Activated T-helper 17 cell treated with anti-CD3 and anti-CD28 coated beads, Interleukin-2, amount 50 U/mL, for 72 hours (primary cell): ENCODE data around the gene ARHGAP15. TPM values are rescaled to one million over a fixed set of nuclear protein-coding genes. Genes with fewer than 3 reads are reported as not detected.

Experiments used
- ATAC-seq: fragments of 150-1000 bp; cut with Tn5 transposase; replicated peaks from 2 replicates; pipeline ENCODE4 v1.10.0; 2021; ENCODE audit warnings: mild to moderate bottlenecking, moderate library complexity
- H3K27ac Mint-ChIP-seq: one replicate; pipeline ENCODE4 v1.8.0; 2022; ENCODE audit warnings: mixed read lengths
- H3K27me3 Mint-ChIP-seq: one replicate; pipeline ENCODE4 v1.8.0; 2022; ENCODE audit warnings: mixed read lengths
- H3K36me3 Mint-ChIP-seq: one replicate; pipeline ENCODE4 v1.8.0; 2022; ENCODE audit warnings: low read depth, mild to moderate bottlenecking, mixed read lengths
- H3K4me1 Mint-ChIP-seq: one replicate; pipeline ENCODE4 v1.8.0; 2022; ENCODE audit warnings: mixed read lengths
- H3K4me3 Mint-ChIP-seq: one replicate; pipeline ENCODE4 v1.8.0; 2022; ENCODE audit warnings: mild to moderate bottlenecking, mixed read lengths
- H3K9me3 Mint-ChIP-seq: one replicate; pipeline ENCODE4 v1.8.0; 2022; ENCODE audit warnings: mixed read lengths
- total RNA-seq, 2 donors: library from RNA; stranded (reverse); gene quantifications; one replicate each; pipeline ENCODE4 v1.2.3, GENCODE V29; 2022

Gene ARHGAP15
- total RNA-seq, 2 donors from 2014 or later, result 93.3 to 98.3 TPM

DNA sequence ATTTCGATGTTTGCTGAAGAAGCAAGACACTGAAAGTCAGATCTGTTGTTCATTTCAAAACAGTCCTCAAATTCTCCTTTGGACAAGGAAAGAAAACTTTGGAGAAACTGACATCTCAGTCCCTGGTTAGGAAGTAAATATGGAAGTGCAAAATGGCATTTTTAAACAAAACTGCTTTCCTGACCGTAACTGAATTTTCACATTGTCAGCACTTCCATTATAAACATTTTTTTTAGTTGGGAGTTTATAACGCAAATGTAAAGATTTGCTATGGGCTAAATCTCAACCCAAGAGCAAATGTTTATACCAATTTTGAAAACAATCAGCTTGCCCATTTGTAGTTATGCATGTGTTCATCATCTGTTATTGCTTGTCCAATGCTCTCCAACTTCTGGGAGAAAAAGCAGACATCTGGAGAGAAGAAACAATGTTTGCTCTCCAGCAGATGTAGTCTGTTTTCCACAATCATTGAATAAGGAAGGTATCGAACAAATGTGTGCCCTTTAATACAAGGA is 520.1 kb downstream of the ARHGAP15 start:
- Mint-ChIP-seq H3K27ac (no peak overlapping the region), H3K9me3 (peaks cover 10% of the 10 kb centered on the region), H3K36me3 (peaks cover 83% of the 10 kb centered on the region), H3K4me1 (peaks cover 6% of the 10 kb centered on the region), H3K4me3 (no peak overlapping the region), H3K27me3 (no peaks in the 10 kb centered on the region)
- no peak for ATAC-seq

- no peak for ATAC-seq
- Mint-ChIP-seq H3K36me3 (peaks cover 67% of the 10 kb centered on the region), H3K9me3 (peaks cover 12% of the 10 kb centered on the region), H3K4me3 (no peak overlapping the region), H3K27me3 (no peaks in the 10 kb centered on the region), H3K27ac (no peak overlapping the region), H3K4me1 (peaks cover 20% of the 10 kb centered on the region)
Observed at GRCh38 chr2:143652692-143653091, 523.5 kb downstream of the ARHGAP15 start.

DNA sequence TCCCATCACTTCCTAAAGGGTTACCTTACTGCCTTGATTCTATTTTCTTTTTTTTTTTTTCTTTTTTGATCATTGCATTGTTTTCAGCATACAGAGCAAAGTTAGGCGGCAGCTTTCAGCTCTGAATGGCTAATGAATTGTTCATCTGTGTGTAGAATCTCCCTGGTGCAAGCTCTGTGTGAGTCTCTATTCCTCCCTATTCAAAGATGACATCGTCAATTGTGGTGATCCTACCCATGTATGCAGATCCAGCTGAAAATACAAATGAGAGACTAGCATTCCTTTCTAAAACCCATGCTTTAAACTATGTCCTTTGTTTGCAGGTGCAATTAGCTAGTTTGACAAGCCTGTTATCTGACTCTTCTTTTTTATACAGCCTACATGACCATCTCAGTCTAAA is 539.0 kb downstream of the ARHGAP15 start:
- Mint-ChIP-seq H3K4me3 (no peak overlapping the region), H3K27ac (no peak overlapping the region), H3K36me3 (peaks cover 12% of the 10 kb centered on the region), H3K9me3 (no peaks in the 10 kb centered on the region), H3K4me1 (no peaks in the 10 kb centered on the region), H3K27me3 (no peaks in the 10 kb centered on the region)
- ATAC-seq, result no peak

- peak; percentile 53 for ATAC-seq
- Mint-ChIP-seq H3K9me3 (no peaks in the 10 kb centered on the region), H3K36me3 (peaks cover 53% of the 10 kb centered on the region), H3K4me1 (peaks cover 5% of the 10 kb centered on the region), H3K27me3 (no peaks in the 10 kb centered on the region), H3K4me3 (no peak overlapping the region), H3K27ac (peak overlapping the region; percentile 51)
Observed at GRCh38 chr2:143674051-143674450, 544.8 kb downstream of the ARHGAP15 start.

DNA sequence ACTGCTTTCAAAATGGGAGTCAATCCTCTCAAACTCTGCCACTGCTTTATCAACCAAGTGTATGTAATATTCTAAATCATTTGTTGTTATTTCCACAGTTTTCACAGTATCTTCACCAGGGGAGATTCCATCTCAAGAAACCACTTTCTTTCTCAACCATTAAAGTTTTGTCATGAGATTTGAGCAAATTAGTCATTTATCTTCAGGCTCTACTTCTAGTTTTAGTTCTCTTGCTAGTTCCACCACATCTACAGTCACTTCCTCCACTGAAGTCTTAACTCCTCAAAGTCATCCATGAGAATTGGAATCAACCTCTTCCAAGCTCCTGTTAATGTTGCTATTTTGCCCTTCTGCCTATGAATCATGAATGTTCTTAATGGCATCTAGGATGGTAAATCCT is 545.8 kb downstream of the ARHGAP15 start:
- peak overlapping the region; percentile 1 for H3K27ac Mint-ChIP-seq
- peak; percentile 66 for ATAC-seq

GRCh38 chr2:143679617-143680016 is 550.4 kb downstream of the ARHGAP15 start:
- Mint-ChIP-seq H3K27ac (peak overlapping the region; percentile 44), H3K4me1 (no peaks in the 10 kb centered on the region), H3K27me3 (no peaks in the 10 kb centered on the region), H3K9me3 (no peaks in the 10 kb centered on the region), H3K4me3 (no peak overlapping the region), H3K36me3 (peaks cover 45% of the 10 kb centered on the region)
- no peak for ATAC-seq

More for the DNA sequence above, 545.8 kb downstream of the ARHGAP15 start:
- no peak overlapping the region for H3K4me3 Mint-ChIP-seq
- peaks cover 47% of the 10 kb centered on the region for H3K36me3 Mint-ChIP-seq
- no peaks in the 10 kb centered on the region for H3K9me3 Mint-ChIP-seq
- H3K4me1 Mint-ChIP-seq, result peaks cover 5% of the 10 kb centered on the region
- no peaks in the 10 kb centered on the region for H3K27me3 Mint-ChIP-seq

DNA sequence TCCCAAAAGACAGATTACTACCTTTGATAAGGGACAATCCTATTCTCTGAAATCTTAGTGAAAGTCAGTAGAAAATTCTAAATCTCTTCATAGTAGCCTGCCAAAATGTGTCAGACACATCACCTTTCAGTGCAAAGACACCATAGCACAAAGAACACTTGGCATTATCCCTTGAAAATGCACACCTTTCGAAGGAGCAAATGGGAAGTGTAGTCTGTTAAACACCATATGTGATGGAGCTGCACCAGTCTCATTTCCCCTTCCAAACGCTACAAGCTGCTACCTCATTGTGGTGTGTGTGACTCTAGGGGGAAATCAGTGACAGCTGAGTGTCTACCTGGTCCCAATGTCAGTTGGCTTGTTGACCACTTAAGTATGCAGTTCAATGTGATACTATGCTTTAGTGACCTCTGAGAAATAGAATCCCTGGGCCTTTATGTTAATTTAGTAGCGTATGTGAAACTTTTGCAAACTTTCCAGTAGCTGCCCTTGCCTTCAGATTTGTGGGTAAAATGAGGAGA is 551.7 kb downstream of the ARHGAP15 start:
- no peaks in the 10 kb centered on the region for H3K27me3 Mint-ChIP-seq
- no peak for ATAC-seq
- H3K36me3 Mint-ChIP-seq, result peaks cover 35% of the 10 kb centered on the region
- no peak overlapping the region for H3K27ac Mint-ChIP-seq
- no peaks in the 10 kb centered on the region for H3K9me3 Mint-ChIP-seq
- H3K4me1 Mint-ChIP-seq, result no peaks in the 10 kb centered on the region
- no peak overlapping the region for H3K4me3 Mint-ChIP-seq

DNA sequence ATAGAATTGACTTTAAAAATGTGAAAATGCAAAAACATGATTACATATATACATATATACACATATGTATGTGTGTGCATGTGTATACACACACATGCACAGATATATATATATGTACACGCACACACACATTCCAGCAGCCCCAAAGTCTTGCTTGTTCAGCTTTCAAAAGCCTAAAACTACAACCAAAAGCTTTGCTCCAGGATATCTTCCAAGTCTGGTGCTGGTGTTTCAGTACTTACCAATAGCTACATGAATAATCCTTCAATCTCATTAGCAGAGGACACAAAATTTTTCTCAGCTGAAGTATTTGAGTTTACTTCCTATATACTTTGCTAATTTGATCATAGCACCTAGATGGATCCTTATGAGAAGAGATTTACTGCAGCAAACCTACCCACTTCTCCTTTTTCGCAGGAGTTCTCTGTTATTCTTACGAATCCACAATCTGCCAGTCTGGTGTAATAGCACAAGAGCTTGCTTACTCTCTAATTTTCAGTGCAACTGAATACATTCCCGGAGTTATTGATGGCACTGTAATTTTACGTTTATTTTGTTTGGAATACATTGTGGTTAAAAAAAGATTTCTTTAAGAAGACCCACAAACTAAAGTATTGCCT is 553.3 kb downstream of the ARHGAP15 start:
- no peak overlapping the region for H3K4me3 Mint-ChIP-seq
- H3K36me3 Mint-ChIP-seq, result peaks cover 19% of the 10 kb centered on the region
- ATAC-seq, result no peak
- no peaks in the 10 kb centered on the region for H3K9me3 Mint-ChIP-seq
- H3K27me3 Mint-ChIP-seq, result no peaks in the 10 kb centered on the region
- H3K27ac Mint-ChIP-seq, result no peak overlapping the region
- no peaks in the 10 kb centered on the region for H3K4me1 Mint-ChIP-seq

GRCh38 chr2:143683977-143684376 is 554.8 kb downstream of the ARHGAP15 start:
- no peak for ATAC-seq
- Mint-ChIP-seq H3K9me3 (no peaks in the 10 kb centered on the region), H3K4me1 (no peaks in the 10 kb centered on the region), H3K36me3 (peaks cover 17% of the 10 kb centered on the region), H3K27me3 (no peaks in the 10 kb centered on the region), H3K27ac (no peak overlapping the region), H3K4me3 (no peak overlapping the region)

DNA sequence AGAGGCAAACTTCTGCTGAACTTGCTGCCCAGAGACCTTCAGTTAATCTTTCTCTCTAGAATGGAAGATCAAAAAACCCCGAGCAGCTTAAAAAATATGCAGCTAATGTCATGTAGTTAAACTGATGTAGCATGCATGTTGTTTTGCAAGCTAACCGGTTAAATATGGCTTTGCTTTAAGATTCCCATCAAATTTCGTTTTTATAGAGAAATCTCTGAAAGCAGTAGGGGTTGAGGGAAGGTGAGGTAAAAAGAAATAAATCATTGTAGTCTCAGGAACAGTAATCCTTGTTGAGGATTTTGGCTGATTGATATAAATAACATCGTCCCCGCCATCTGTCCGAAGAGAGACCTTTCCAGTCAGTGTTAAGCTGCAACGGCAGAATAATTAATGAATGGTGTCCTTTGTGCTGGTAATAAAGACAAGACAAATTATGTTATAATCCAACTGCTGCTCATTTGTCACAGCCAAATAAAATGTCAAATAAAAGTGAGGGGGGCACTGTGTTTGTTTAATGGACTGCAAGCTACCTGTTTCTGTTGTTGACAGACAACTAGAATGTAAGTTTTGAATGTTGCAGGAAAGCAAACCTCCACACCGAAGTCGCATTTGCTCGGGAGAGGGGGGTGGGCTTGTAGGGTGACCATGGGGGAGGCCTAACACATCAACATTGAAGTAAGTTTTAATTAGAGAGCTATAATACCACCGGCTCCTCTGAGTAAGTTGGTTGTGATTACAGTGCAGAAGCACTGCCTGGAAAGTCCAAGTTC is 555.5 kb downstream of the ARHGAP15 start:
- no peak overlapping the region for H3K27ac Mint-ChIP-seq
- H3K4me1 Mint-ChIP-seq, result no peaks in the 10 kb centered on the region
- H3K9me3 Mint-ChIP-seq, result no peaks in the 10 kb centered on the region
- H3K27me3 Mint-ChIP-seq, result no peaks in the 10 kb centered on the region
- no peak overlapping the region for H3K4me3 Mint-ChIP-seq
- H3K36me3 Mint-ChIP-seq, result peaks cover 23% of the 10 kb centered on the region
- ATAC-seq, result no peak

DNA sequence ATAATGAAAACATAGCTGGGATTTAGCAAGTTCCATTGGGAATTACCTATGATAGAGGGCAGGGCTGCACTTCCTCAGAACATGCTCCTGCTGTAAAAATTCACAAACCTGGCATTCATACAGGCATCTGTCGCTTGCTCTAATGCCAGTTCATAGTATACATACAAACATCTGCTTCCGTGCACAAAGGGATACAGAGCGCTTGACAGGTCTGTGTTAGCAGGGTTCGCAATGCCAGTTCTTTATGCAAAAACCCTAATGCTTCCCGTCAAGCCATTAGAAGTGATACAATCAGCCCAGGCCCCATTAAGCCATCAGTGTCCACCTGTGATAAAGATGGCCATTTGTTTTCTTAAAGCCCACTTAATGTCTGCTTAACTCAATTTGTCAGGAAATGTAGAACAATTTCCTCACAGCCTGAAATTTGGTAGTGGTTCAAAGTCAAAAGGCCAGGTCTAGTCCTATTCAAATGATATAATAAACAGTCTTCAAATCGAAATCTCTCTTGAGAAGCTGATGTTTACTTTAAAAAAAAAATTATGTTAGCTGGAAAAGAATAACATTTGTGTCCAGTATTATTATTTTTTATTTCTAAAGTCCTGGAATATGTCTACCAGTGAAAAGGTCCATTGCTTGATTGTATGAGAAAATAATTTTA is 556.3 kb downstream of the ARHGAP15 start:
- Mint-ChIP-seq H3K9me3 (no peaks in the 10 kb centered on the region), H3K36me3 (peaks cover 23% of the 10 kb centered on the region), H3K27me3 (no peaks in the 10 kb centered on the region), H3K4me3 (no peak overlapping the region), H3K4me1 (no peaks in the 10 kb centered on the region), H3K27ac (no peak overlapping the region)
- ATAC-seq, result no peak

- H3K4me3 Mint-ChIP-seq, result no peak overlapping the region
- no peaks in the 10 kb centered on the region for H3K9me3 Mint-ChIP-seq
- peaks cover 6% of the 10 kb centered on the region for H3K4me1 Mint-ChIP-seq
- no peaks in the 10 kb centered on the region for H3K27me3 Mint-ChIP-seq
- H3K27ac Mint-ChIP-seq, result no peak overlapping the region
- ATAC-seq, result no peak
- peaks cover 26% of the 10 kb centered on the region for H3K36me3 Mint-ChIP-seq
Observed at GRCh38 chr2:143686585-143687164, 557.5 kb downstream of the ARHGAP15 start.

- ATAC-seq, result no peak
- Mint-ChIP-seq H3K27me3 (no peaks in the 10 kb centered on the region), H3K36me3 (peaks cover 28% of the 10 kb centered on the region), H3K4me1 (peaks cover 6% of the 10 kb centered on the region), H3K27ac (no peak overlapping the region), H3K9me3 (no peaks in the 10 kb centered on the region), H3K4me3 (no peak overlapping the region)
Observed at GRCh38 chr2:143688248-143688647, 559.0 kb downstream of the ARHGAP15 start.

- Mint-ChIP-seq H3K27ac (no peak overlapping the region), H3K27me3 (no peaks in the 10 kb centered on the region), H3K4me3 (no peak overlapping the region)
Observed at GRCh38 chr2:143688815-143689214, 559.6 kb downstream of the ARHGAP15 start.

More at GRCh38 chr2:143688815-143689214, 559.6 kb downstream of the ARHGAP15 start:
- Mint-ChIP-seq H3K4me1 (peaks cover 6% of the 10 kb centered on the region), H3K36me3 (peaks cover 28% of the 10 kb centered on the region), H3K9me3 (no peaks in the 10 kb centered on the region)
- ATAC-seq, result no peak
